Skeletal muscle cell (primary cell): ENCODE data around the gene FHOD1.
A peak's percentile ranks its signal among the peaks of the same experiment; 100 is the strongest.

Experiments
- DNase-seq: peaks from one replicate; pipeline ENCODE4 v3.0.0-alpha.2; 2010; ENCODE audit warnings: low read depth
- H3K4me3 ChIP-seq: 2 replicates; pipeline ENCODE4 v1.5.1; 2011; ENCODE audit warnings: low read depth, mild to moderate bottlenecking, control low read depth, low read length, moderate library complexity

The FHOD1 gene

GRCh38 chr16:67237396-67238277 is 9.6 kb downstream of the FHOD1 start:
- no peak for DNase-seq
- no peak overlapping the region for H3K4me3 ChIP-seq

- no peak overlapping the region for H3K4me3 ChIP-seq
- no peak for DNase-seq
Observed at GRCh38 chr16:67236563-67237395, 10.5 kb downstream of the FHOD1 start.

GRCh38 chr16:67235816-67236562 is 11.3 kb downstream of the FHOD1 start:
- no peak for DNase-seq

GRCh38 chr16:67234180-67234597 is 13.1 kb downstream of the FHOD1 start:
- no peak for DNase-seq
- no peak overlapping the region for H3K4me3 ChIP-seq

More at GRCh38 chr16:67235816-67236562, 11.3 kb downstream of the FHOD1 start:
- no peak overlapping the region for H3K4me3 ChIP-seq

GRCh38 chr16:67233596-67233995 is 13.7 kb downstream of the FHOD1 start:
- H3K4me3 ChIP-seq = no peak overlapping the region
- no peak for DNase-seq

GRCh38 chr16:67230809-67231660 is 16.2 kb downstream of the FHOD1 start:
- no peak for DNase-seq
- H3K4me3 ChIP-seq = no peak overlapping the region

- DNase-seq = no peak
- no peak overlapping the region for H3K4me3 ChIP-seq
Observed at GRCh38 chr16:67229906-67230808, 17.1 kb downstream of the FHOD1 start.

- no peak overlapping the region for H3K4me3 ChIP-seq
- no peak for DNase-seq
Observed at GRCh38 chr16:67228905-67229304, 18.4 kb downstream of the FHOD1 start.

- no peak for DNase-seq
- peak overlapping the region; percentile 100 for H3K4me3 ChIP-seq
Observed at GRCh38 chr16:67228034-67228785, 19.1 kb downstream of the FHOD1 start.

GRCh38 chr16:67227567-67227921 is 19.7 kb downstream of the FHOD1 start:
- no peak for DNase-seq
- peak overlapping the region; percentile 100 for H3K4me3 ChIP-seq

- H3K4me3 ChIP-seq = peak within 1 kb of the TSS; percentile 100
- DNase-seq = peak; percentile 91
Observed at GRCh38 chr16:67226804-67227566, 20.3 kb downstream of the FHOD1 start, which contains the start of gene TMEM208. Gene TMEM208, plus strand, starts transcription at chr16:67227130. Its CDS starts 89 bp downstream, at chr16:67227219.

GRCh38 chr16:67226295-67226803 is 20.9 kb downstream of the FHOD1 start:
- DNase-seq = no peak

GRCh38 chr16:67223992-67224391 is 23.3 kb downstream of the FHOD1 start:
- no peak overlapping the region for H3K4me3 ChIP-seq
- DNase-seq = no peak

More at GRCh38 chr16:67226295-67226803, 20.9 kb downstream of the FHOD1 start:
- peak overlapping the region; percentile 100 for H3K4me3 ChIP-seq

GRCh38 chr16:67216612-67217490 is 30.4 kb downstream of the FHOD1 start:
- no peak for DNase-seq
- no peak overlapping the region for H3K4me3 ChIP-seq

GRCh38 chr16:67215706-67216105 is 31.6 kb downstream of the FHOD1 start:
- no peak overlapping the region for H3K4me3 ChIP-seq
- no peak for DNase-seq
